Kidney (tissue), 14 donors: Measurements from ENCODE around the gene RBCK1. TPM values are rescaled to one million over a fixed set of nuclear protein-coding genes. Genes with fewer than 3 reads are reported as not detected.
A peak's percentile ranks its signal among the peaks of the same experiment; 100 is the strongest.
"Not testable (repeated sequence)": the region's sequence is repeated elsewhere in the genome, so short reads cannot be mapped to it uniquely, and the experiment has no call there.

Experiments used
- DNase-seq, 5 donors: peaks; one replicate each; pipeline ENCODE4 v3.0.0-alpha.2; 2013 to 2020
- FAIRE-seq: peaks from 2 replicates; lab custom pipeline; 2012; peaks lifted over from hg19 to GRCh38; lab: Jason Lieb, UNC
- H3K27ac ChIP-seq, 2 donors: one replicate each; pipeline ENCODE4 v1.7.0; 2013; ENCODE audit warnings: low read depth in 2 of 2, low read length in 2 of 2, inconsistent platforms in 1 of 2
- H3K27me3 ChIP-seq: one replicate; pipeline ENCODE4 v1.7.1; 2013; ENCODE audit warnings: low read length, inconsistent platforms; ENCODE audit not compliant: control insufficient read depth, insufficient read depth
- H3K36me3 ChIP-seq, 3 donors: one replicate each; pipeline versions ENCODE4 v1.7.0 to v1.7.1; 2013; ENCODE audit warnings: low read length in 3 of 3, control low read depth in 1 of 3, inconsistent platforms in 1 of 3; ENCODE audit not compliant: insufficient read depth in 3 of 3, control insufficient read depth in 2 of 3
- H3K4me1 ChIP-seq, 3 donors: one replicate each; pipeline versions ENCODE4 v1.7.0 to v1.7.1; 2013; ENCODE audit warnings: low read length in 3 of 3, inconsistent platforms in 1 of 3, low read depth in 1 of 3; ENCODE audit not compliant: control insufficient read depth in 2 of 3, insufficient read depth in 2 of 3
- H3K4me3 ChIP-seq, 3 donors: one replicate each; pipeline versions ENCODE4 v1.7.0 to v1.8.1; 2013; ENCODE audit warnings: low read length in 3 of 3, control low read depth in 1 of 3, inconsistent platforms in 1 of 3
- H3K9ac ChIP-seq, 3 donors: one replicate each; pipeline versions ENCODE4 v1.7.0 to v1.7.1; 2013; ENCODE audit warnings: low read length in 3 of 3, control low read depth in 1 of 3, inconsistent platforms in 1 of 3
- H3K9me3 ChIP-seq, 3 donors: one replicate each; pipeline versions ENCODE4 v1.7.0 to v1.7.1; 2013; ENCODE audit warnings: low read length in 3 of 3, control low read depth in 1 of 3, inconsistent platforms in 1 of 3; ENCODE audit not compliant: control insufficient read depth in 2 of 3, insufficient read depth in 1 of 3
- intact Hi-C: fragments of 100-400 bp; cut with DNase I; formaldehyde crosslinking; loops from one replicate; pipeline ENCODE4 v1.11.1; 2022
- polyA plus RNA-seq: library from polyadenylated mRNA; stranded (reverse); fragments of 350-450 nt; fragmentation: Illumina TruSeq; extraction: RNeasy Lipid Tissue Mini Kit (QIAGEN cat#74804); gene quantifications from one replicate; pipeline ENCODE4 v1.2.3, GENCODE V29; 2014; ENCODE audit warnings: low read depth, low replicate concordance; ENCODE audit not compliant: insufficient read depth
- total RNA-seq: library from RNA; stranded (reverse); fragmentation: NEBNext Ultra II Directional; extraction: Animal tissue kit (Norgen Biotek cat#: 25700); gene quantifications from one replicate; pipeline ENCODE4 v1.2.1, GENCODE V29; 2021
- TF ChIP-seq, protein P1 (sequence below): IDR thresholded peaks from 3 replicates; pipeline ENCODE4 v1.5.1; 2012; ENCODE audit warnings: mild to moderate bottlenecking, moderate library complexity, borderline replicate concordance; ENCODE audit not compliant: insufficient read depth; ENCODE audit errors: extremely low read depth
- donor health status: control.
- donor health status: control.
- donor health status: control.
- donor health status: control.
- donor health status: control.
- donor health status: DM: yes; HTN: yes; CAD: no.
- donor health status: Normal renal cell carcinoma (clear cell type).

The RBCK1 gene
- total and polyA plus RNA-seq, 2 donors from 2014 or later, result 73.0 to 93.6 TPM

DNA sequence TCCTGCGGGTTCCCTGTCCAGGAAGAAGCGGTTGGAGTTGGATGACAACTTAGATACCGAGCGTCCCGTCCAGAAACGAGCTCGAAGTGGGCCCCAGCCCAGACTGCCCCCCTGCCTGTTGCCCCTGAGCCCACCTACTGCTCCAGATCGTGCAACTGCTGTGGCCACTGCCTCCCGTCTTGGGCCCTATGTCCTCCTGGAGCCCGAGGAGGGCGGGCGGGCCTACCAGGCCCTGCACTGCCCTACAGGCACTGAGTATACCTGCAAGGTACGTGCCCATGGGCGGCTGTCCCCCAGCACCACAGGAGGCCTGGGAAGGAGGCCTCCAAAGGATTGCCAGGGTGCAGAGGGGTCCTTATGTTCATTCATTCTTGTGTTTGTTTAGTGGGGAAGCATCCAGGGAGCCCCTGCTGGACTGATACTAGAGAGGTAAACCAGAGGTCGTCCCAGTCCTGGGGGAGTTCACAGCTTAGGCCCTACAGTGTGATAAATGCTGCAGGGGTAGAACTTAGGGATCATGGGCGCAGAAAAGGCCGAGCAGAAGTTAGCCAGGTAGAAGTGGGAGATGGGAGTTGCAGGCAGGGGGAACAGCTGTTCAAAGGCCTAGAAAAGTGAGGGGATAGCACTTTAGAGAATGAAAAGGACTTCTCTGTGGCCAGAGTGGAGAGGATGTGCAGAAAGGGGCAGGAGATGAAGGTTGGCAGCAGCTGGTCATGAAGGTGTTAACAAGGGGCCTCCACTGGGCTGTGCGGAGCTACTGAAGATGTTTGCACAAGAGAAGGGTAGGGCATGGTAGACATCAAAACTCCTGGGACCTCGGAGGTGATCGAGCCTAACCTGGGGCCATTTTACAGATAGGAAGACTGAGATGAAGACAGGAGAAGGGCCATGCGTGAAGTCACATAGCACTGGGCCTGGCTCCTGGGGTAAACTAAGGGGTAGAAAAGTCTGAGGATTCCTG lies 19.8 kb upstream of the RBCK1 start:
- DNase-seq, result no peak
- Histone ChIP-seq H3K9ac (no peak overlapping the region), H3K9me3 (no peaks in the 10 kb centered on the region), H3K27me3 (no peaks in the 10 kb centered on the region), H3K4me3 (no peak overlapping the region), H3K4me1 (peaks cover 0 to 4% (median 0%) of the 10 kb centered on the region in 3 donors), H3K36me3 (no peaks in the 10 kb centered on the region), H3K27ac (no peak overlapping the region)
- intact Hi-C loops, result no loop called here
- FAIRE-seq, result no peak
- TF ChIP-seq, protein P1, sequence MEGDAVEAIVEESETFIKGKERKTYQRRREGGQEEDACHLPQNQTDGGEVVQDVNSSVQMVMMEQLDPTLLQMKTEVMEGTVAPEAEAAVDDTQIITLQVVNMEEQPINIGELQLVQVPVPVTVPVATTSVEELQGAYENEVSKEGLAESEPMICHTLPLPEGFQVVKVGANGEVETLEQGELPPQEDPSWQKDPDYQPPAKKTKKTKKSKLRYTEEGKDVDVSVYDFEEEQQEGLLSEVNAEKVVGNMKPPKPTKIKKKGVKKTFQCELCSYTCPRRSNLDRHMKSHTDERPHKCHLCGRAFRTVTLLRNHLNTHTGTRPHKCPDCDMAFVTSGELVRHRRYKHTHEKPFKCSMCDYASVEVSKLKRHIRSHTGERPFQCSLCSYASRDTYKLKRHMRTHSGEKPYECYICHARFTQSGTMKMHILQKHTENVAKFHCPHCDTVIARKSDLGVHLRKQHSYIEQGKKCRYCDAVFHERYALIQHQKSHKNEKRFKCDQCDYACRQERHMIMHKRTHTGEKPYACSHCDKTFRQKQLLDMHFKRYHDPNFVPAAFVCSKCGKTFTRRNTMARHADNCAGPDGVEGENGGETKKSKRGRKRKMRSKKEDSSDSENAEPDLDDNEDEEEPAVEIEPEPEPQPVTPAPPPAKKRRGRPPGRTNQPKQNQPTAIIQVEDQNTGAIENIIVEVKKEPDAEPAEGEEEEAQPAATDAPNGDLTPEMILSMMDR, result no peak

DNA sequence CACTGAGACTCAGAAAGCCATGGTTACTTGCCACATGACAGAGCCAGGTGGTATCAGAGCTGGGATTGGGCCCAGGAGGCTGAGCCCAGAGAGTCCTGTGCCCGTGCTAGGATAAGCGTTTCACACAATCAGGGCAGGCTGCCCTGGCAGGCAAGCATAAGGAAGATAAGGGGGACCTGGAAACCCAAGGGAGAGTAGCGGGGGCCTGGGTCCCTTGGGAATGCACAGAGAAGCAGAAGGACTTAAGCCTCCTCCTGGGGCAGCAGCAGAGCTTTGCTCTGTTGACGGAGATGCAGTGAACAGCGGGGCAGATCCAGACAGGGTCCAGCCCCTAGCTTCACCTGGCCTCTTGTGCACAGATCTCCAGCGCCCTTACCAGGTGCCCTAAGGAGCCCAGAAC lies 18.9 kb upstream of the RBCK1 start:
- TF ChIP-seq, protein P1, result no peak
- Histone ChIP-seq H3K36me3 (no peaks in the 10 kb centered on the region), H3K9me3 (no peaks in the 10 kb centered on the region), H3K27me3 (no peaks in the 10 kb centered on the region), H3K27ac (no peak overlapping the region), H3K4me1 (peaks cover 0 to 4% (median 0%) of the 10 kb centered on the region in 3 donors), H3K4me3 (no peak overlapping the region), H3K9ac (no peak overlapping the region)
- no peak for DNase-seq
- no peak for FAIRE-seq
- intact Hi-C loops, result no loop called here

DNA sequence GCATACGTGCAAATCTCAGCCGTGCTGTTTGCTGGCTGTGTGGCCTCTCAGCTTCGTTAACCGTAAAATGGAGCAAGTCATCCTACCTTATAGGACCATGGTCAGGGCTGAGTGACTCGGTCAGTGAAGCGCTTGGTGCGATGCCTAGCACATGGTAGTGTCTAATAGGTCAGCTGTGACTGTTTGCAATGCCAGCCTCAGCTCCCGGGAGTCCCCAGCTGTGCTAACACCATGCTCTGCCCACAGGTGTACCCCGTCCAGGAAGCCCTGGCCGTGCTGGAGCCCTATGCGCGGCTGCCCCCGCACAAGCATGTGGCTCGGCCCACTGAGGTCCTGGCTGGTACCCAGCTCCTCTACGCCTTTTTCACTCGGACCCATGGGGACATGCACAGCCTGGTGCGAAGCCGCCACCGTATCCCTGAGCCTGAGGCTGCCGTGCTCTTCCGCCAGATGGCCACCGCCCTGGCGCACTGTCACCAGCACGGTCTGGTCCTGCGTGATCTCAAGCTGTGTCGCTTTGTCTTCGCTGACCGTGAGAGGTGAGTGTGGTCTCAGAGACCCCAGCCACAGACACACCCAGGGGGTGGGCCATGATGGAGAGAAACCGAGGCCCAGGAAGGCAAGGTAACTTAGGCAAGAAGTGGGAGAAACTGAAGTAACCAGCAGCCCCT lies 16.9 kb upstream of the RBCK1 start:
- TF ChIP-seq, protein P1, result no peak
- peak in 3 of 5 donors; percentile 34 to 35 (median 34) for DNase-seq

DNA sequence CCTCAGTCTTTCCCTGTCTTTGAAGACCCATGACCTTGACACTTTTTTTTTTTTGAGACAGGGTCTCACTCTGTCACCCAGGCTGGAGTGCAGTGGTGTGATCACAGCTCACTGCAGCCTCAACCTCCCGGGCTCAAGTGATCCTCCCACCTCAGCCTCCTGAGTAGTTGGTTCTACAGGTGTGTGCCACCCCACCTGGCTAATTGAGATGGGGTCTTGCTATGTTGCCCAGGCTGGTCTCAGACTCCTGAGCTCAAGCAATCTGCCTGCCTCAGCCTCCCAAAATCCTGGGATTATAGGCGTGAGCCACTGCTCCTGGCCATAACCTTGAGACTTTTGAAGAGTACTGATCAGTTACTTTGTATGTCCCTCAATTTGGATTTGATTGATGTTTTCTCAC lies 14.8 kb upstream of the RBCK1 start:
- H3K27me3 ChIP-seq, H3K4me1 ChIP-seq, H3K4me3 ChIP-seq, H3K9me3 ChIP-seq, DNase-seq, H3K36me3 ChIP-seq, H3K9ac ChIP-seq, intact Hi-C loops, H3K27ac ChIP-seq, FAIRE-seq: not testable (repeated sequence)

More for the DNA sequence above, 16.9 kb upstream of the RBCK1 start:
- no peaks in the 10 kb centered on the region for H3K36me3 ChIP-seq
- no peak overlapping the region for H3K4me3 ChIP-seq
- no peak overlapping the region for H3K9ac ChIP-seq
- no peaks in the 10 kb centered on the region for H3K9me3 ChIP-seq
- no peaks in the 10 kb centered on the region for H3K27me3 ChIP-seq
- no peak overlapping the region for H3K27ac ChIP-seq
- peaks cover 0 to 4% (median 0%) of the 10 kb centered on the region in 3 donors for H3K4me1 ChIP-seq
- no peak for FAIRE-seq
- intact Hi-C loops, result no loop called here
